Stimulated activated CD4-positive, alpha-beta T cell treated with anti-CD3 and anti-CD28 coated beads, TNF-alpha, amount 100 ng/mL, for 48 hours (primary cell): ENCODE results near the gene APBB1IP.
"Not testable (repeated sequence)": the region's sequence is repeated elsewhere in the genome, so short reads cannot be mapped to it uniquely, and the experiment has no call there.

Source experiments
- DNase-seq, 3 donors: peaks; one replicate each; pipeline ENCODE4 v3.0.0-alpha.2; 2020; ENCODE audit warnings: low read depth in 3 of 3

APBB1IP gene

GRCh38 chr10:26556748-26557640 is 118.9 kb downstream of the APBB1IP start:
- DNase-seq: no peak

- no peak for DNase-seq
Observed at GRCh38 chr10:26557641-26558014, 119.5 kb downstream of the APBB1IP start.

DNA sequence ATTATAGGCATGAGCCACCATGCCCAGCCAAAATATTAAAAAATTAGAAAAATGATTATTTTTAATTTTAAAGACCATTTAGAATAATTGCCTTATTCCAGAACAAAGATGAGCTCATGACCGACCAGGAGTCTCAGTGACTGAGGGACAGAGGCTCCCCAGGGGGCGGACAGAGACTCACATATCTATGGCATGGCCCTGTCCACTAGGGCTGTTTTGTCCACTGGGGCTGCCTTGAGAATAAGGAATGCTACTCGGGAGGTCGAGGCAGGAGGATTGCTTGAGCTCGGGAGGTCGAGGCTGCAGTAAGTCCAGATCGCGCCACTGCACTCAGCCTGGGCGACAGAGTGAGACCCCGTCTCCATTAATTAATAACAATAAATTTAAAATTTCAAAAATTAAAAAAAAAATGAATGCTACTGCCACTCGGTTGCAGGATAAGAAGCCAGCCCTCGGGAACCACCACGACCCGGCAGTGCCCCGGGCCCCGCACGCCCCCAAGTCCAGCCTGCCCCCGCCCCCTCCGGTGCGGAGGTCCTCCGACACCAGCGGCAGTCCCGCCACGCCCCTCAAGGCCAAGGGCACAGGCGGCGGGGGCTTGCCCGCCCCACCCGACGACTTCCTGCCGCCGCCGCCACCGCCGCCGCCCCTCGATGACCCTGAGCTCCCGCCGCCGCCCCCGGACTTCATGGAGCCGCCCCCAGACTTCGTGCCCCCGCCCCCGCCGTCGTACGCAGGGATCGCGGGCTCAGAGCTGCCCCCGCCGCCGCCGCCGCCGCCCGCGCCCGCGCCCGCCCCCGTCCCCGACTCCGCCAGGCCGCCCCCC is 128.6 kb downstream of the APBB1IP start:
- DNase-seq: no peak

- DNase-seq: no peak
Observed at GRCh38 chr10:26567351-26567721, 129.2 kb downstream of the APBB1IP start.

DNA sequence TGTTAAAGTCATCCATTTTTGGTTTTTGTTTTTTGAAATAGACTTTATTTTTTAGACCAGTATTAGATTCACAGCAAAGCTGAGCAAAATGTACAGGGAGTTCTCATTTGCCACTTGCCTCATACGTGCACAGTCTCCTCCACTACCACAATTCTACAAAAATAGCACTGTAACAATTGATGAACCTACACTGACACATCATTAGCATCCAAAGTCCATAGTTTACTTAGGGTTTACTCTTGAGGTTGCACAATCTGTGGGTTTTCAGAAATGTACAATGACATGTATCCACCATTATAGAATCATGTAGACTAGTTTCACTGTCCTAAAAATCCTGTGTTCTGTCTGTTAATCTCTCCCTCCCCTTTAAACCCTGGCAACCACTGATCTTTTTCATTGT is 133.5 kb downstream of the APBB1IP start:
- DNase-seq: no peak

- DNase-seq: no peak
Observed at GRCh38 chr10:26573674-26574073, 135.5 kb downstream of the APBB1IP start.

- DNase-seq: no peak
Observed at GRCh38 chr10:26574783-26575182, 136.6 kb downstream of the APBB1IP start.

DNA sequence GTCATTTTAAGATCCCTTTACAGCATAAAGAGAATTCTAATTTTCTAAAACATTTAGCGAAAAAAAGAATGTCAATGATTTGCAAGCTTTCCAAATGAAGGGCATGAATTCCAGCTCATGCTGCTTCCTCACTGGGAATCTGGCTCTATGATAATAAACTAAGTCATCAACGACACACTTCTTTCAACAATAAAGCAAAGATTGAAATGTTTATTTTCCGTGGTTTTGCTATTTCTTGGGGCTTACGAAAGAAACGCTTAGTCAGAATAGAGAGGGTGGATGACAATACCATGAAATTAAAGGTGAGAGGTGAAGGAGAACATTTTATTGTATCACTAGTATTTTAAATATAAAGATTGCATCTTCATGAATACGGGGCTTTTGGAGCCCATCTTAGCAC is 140.2 kb downstream of the APBB1IP start:
- not testable (repeated sequence) for DNase-seq

GRCh38 chr10:26579256-26580063 is 141.3 kb downstream of the APBB1IP start:
- no peak for DNase-seq

GRCh38 chr10:26586211-26586610 is 148.1 kb downstream of the APBB1IP start:
- no peak for DNase-seq

- no peak for DNase-seq
Observed at GRCh38 chr10:26588611-26589010, 150.5 kb downstream of the APBB1IP start.

DNA sequence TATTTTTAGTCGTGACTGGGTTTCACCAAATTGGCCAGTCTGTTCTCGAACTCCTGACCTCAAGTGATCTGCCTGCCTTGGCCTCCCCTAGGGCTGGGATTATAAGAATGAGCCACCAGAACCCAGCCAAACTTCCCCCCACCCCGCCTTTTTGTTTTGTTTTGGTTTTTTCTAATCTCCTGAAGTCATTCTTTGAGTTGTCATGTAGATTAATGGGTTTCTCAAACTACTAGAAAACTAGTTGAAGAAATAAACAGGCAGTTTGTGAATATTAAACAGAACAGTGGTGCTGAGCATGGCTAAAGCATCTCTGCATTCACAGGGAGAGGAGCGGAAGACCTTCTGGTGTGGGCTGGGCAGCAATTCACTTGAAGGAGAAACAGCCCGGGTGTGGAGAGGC is 151.7 kb downstream of the APBB1IP start:
- not testable (repeated sequence) for DNase-seq

GRCh38 chr10:26593896-26594295 is 155.8 kb downstream of the APBB1IP start:
- no peak for DNase-seq

GRCh38 chr10:26603283-26603682 is 165.1 kb downstream of the APBB1IP start:
- not testable (repeated sequence) for DNase-seq

DNA sequence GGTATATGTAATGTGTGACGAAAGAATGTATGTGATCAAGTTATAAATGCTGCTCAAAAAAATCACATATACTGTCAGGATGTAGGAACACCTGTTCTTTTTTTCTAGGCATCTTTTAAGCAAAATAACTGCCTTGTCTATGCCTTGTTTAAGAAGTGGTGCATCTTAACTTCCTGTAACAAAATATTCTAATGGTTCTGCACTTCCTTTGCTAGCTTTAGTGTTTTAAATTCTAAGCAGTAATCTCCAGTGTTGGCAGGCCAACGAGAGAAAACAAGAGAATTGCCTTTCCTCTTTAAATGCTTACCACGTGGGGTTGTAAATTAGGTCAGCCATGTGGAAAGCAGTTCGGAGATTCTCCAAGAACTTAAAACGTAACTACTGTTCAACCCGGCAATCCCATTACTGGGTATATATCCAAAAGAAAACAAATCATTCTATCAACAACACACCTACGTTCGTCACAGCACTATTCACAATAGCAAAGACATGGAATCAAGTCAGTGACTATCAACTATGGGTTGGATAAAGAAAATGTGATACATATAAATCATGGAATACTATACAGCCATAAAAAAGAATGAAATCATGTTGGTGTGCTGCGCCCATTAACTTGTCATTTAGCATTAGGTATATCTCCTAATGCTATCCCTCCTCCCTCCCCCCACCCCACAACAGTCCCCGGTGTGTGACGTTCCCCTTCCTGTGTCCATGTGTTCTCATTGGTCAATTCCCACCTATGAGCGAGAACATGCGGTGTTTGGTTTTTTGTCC is 166.4 kb downstream of the APBB1IP start:
- DNase-seq: not testable (repeated sequence)

GRCh38 chr10:26606389-26606877 is 168.3 kb downstream of the APBB1IP start:
- DNase-seq: not testable (repeated sequence)

GRCh38 chr10:26612151-26612915 is 174.2 kb downstream of the APBB1IP start:
- no peak for DNase-seq
